K562 (cell line): ENCODE measurements around the gene MTA2. TPM values are rescaled to one million over a fixed set of nuclear protein-coding genes. Genes with fewer than 3 reads are reported as not detected.

Experiments
- ETV1 ChIP-seq: fragments of 450-650 bp; conservative IDR thresholded peaks from 2 replicates; pipeline ENCODE4 v1.6.1; 2016; ENCODE audit warnings: missing genetic modification characterization, control low read depth, low read depth, missing compliant biosample characterization
- MBD2 ChIP-seq: sonication (generic); IDR thresholded peaks from 2 replicates; pipeline ENCODE4 v1.6.1; 2016; ENCODE audit warnings: low read depth, borderline replicate concordance
- MXI1 ChIP-seq: IDR thresholded peaks from 2 replicates; pipeline ENCODE4 v1.6.1; 2011; ENCODE audit warnings: low read depth, mild to moderate bottlenecking, improper control_type of control experiment, low read length
- NCOA6 ChIP-seq: fragments of 450-650 bp; IDR thresholded peaks from 2 replicates; pipeline ENCODE4 v1.6.1; 2017; ENCODE audit warnings: mild to moderate bottlenecking
- PHF21A ChIP-seq: fragments of 450-650 bp; IDR thresholded peaks from 2 replicates; pipeline ENCODE4 v1.6.1; 2017; ENCODE audit warnings: low read depth, borderline replicate concordance
- RNF2 ChIP-seq: sonication (generic); IDR thresholded peaks from 2 replicates; pipeline ENCODE4 v1.6.1; 2016
- ZNF609 ChIP-seq: sonication (generic); formaldehyde crosslinking; IDR thresholded peaks from 2 replicates; pipeline ENCODE4 v1.8.1; 2023; ENCODE audit warnings: missing genetic modification reagents, mild to moderate bottlenecking, borderline replicate concordance
- polyA plus RNA-seq, 8 experiments: library from polyadenylated mRNA; depleted of rRNA in 4 of 8; stranded (reverse) in 5 of 8; unstranded in 3 of 8; fragments of >200 nt; fragmentation: Nextera tagmentation in 2 of 8; fragmentation: Illumina TruSeq in 1 of 8; extraction: Ambion mirVana in 2 of 8; extraction: Trizol in 1 of 8; gene quantifications; 2 replicates each; pipeline versions ENCODE4 v1.2.1 to v1.2.3, GENCODE V29; 2011 to 2014; ENCODE audit warnings: inconsistent platforms in 1 of 8, missing spikeins in 1 of 8
- total RNA-seq, 7 experiments: library from RNA; depleted of rRNA in 6 of 7; stranded (reverse); fragments of >200 nt in 6 of 7; fragmentation: Illumina TruSeq in 2 of 7; extraction: Trizol in 2 of 7; gene quantifications; 2 replicates each; pipeline versions ENCODE4 v1.2.1 to v1.2.3, GENCODE V29; 2011 to 2021; ENCODE audit warnings: low replicate concordance in 1 of 7
- TF ChIP-seq, protein P1 (sequence below), 2 experiments: fragments of 450-650 bp in 1 of 2; sonication (generic) in 1 of 2; formaldehyde crosslinking in 1 of 2; IDR thresholded peaks; 2 replicates each; pipeline versions ENCODE4 v1.7.1 to v1.9.0; 2016 to 2022; ENCODE audit warnings: inconsistent platforms in 1 of 2, mild to moderate bottlenecking in 1 of 2, missing genetic modification reagents in 1 of 2

The MTA2 gene
- total and polyA plus RNA-seq, 9 of the 15 experiments (the other 6 are each of a cell fraction or from before 2014, with no cell fraction given): 6.2 to 220 (median 172) TPM

GRCh38 chr11:62601122-62601371 is 618 bp downstream of the MTA2 start (continued):
- TF ChIP-seq, protein P1, sequence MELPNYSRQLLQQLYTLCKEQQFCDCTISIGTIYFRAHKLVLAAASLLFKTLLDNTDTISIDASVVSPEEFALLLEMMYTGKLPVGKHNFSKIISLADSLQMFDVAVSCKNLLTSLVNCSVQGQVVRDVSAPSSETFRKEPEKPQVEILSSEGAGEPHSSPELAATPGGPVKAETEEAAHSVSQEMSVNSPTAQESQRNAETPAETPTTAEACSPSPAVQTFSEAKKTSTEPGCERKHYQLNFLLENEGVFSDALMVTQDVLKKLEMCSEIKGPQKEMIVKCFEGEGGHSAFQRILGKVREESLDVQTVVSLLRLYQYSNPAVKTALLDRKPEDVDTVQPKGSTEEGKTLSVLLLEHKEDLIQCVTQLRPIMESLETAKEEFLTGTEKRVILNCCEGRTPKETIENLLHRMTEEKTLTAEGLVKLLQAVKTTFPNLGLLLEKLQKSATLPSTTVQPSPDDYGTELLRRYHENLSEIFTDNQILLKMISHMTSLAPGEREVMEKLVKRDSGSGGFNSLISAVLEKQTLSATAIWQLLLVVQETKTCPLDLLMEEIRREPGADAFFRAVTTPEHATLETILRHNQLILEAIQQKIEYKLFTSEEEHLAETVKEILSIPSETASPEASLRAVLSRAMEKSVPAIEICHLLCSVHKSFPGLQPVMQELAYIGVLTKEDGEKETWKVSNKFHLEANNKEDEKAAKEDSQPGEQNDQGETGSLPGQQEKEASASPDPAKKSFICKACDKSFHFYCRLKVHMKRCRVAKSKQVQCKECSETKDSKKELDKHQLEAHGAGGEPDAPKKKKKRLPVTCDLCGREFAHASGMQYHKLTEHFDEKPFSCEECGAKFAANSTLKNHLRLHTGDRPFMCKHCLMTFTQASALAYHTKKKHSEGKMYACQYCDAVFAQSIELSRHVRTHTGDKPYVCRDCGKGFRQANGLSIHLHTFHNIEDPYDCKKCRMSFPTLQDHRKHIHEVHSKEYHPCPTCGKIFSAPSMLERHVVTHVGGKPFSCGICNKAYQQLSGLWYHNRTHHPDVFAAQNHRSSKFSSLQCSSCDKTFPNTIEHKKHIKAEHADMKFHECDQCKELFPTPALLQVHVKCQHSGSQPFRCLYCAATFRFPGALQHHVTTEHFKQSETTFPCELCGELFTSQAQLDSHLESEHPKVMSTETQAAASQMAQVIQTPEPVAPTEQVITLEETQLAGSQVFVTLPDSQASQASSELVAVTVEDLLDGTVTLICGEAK (IDR thresholded peaks at IDR 0.05): peak; percentile 83
- TF ChIP-seq, protein P1 (CRISPR knock-in tag; IDR thresholded peaks at IDR 0.05): no peak
- TF ChIP-seq MBD2 (no peak), NCOA6 (0 out of 2 replicates have a peak, but pooled peaks have one; percentile 63), PHF21A (no peak), ETV1 (0 out of 2 replicates have a peak, but pooled peaks have one; percentile 16), RNF2 (no peak), ZNF609 (CRISPR knock-in tag) (no peak), MXI1 (no peak)
